ENCODE results near the gene ICOSLG.
"Not testable (repeated sequence)": the region's sequence is repeated elsewhere in the genome, so short reads cannot be mapped to it uniquely, and the experiment has no call there.

ICOSLG gene

DNA sequence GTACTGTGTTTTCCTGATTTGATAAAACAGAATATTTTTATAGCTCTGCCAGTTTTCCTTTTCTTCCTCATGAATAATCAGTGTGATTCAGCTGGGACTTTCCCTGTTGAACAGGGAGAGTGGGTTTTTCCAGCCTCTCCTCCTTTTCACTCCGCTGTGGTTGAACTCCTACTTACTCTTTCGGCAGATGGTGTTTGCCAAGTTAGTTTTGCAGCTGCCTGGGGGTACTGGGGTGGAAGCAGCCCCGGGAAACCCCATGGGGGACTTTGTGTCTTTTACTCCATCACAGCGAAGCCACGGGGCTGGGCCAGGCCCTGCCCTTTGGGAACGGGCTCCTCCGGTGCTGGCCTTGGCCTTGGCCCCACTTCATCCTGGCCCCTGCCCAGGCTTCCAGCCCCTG is 55.9 kb downstream of the ICOSLG start:
- not testable (repeated sequence) for DNase-seq (ENCODE audit: low read depth in 2 of 2, low spot score in 1 of 2)

DNA sequence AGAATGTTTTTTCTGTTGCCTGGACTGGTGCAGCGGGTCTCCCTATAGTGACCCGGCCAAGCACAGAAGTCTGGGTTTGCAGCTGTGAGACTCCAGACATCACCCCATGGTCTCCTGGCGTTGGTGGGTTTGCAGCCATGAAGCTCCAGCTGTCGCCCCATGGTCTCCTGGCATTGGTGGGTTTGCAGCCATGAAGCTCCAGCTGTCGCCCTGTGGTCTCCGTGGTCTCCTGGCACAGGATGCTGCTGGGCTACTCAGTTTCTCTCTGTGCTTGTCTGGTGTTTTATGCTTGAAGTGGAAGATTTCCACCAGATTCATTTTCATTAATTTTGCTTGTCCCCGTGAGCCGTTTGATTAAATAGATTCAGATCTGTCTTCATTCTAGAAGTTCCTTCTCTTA is 58.5 kb downstream of the ICOSLG start:
- not testable (repeated sequence) for DNase-seq (ENCODE audit: low read depth in 2 of 2, low spot score in 1 of 2)

DNA sequence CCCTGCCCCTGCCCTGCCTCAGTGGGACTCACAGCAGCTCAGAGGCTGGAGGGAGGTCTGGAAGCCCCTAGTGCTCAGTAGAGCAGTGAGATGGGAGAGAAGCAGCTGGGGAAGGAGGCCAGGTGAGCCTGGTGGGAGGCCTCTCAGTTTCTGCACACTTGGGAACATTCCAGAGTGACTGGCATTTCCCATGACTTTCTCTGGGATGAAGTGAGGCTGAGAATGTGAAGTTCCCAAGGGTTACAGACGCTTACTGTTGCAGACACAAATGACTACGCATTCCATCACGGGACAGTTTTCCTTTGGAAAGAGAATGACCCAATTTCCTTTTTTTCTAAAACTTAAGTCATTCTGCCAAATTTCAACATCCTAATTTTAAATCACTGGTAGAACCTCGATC is 59.2 kb downstream of the ICOSLG start:
- not testable (repeated sequence) for DNase-seq (ENCODE audit: low read depth in 2 of 2, low spot score in 1 of 2)

DNA sequence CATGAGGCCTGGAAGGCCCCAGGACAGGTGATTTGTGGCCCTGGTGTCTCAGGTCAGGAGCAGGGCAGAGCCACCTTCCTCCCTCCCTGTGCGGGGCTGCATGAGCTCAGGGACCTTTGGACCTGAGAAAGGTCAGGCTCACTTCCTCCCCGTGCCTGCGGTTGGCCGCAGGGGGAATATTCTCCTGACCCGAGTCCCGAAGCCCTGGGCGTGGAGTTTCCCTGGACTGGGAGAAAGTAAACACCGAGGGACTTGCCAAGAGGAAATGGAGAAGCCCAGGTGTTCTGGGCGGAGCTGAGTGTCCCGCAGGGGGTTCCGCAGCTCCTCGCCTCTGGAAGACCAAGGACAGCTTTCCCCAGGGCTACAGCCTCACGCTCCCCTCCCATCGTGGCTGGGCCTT is 64.6 kb downstream of the ICOSLG start:
- not testable (repeated sequence) for DNase-seq (ENCODE audit: low read depth in 2 of 2, low spot score in 1 of 2)

DNA sequence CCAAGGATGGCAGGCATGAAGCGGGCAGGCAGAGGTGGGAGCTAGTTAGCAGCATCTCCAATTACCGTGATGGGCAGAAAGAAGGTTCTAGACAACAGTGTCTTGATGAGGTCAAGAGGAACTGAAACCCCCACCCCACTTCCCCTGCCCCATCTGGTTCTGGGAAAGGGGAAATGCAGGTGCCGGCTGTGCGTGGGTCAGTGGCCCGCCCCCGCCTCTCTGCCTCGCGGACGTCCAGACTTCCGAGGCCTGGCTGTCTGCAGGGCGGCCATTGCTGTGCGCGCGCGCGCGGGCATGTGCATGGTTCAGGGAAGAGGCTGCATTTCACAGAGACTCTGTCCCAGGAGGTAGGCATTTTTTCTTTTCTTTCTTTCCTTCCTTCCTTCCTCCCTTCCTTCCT is 65.6 kb downstream of the ICOSLG start:
- not testable (repeated sequence) for DNase-seq (ENCODE audit: low read depth in 2 of 2, low spot score in 1 of 2)
